NCI-H1417 (cell line): ENCODE results near the gene OSBPL1A.

ENCODE experiments used
- DNase-seq, 3 experiments: peaks; one replicate each; lab custom pipeline; 2025; lab: John Stamatoyannopoulos, UW

The OSBPL1A gene

DNA sequence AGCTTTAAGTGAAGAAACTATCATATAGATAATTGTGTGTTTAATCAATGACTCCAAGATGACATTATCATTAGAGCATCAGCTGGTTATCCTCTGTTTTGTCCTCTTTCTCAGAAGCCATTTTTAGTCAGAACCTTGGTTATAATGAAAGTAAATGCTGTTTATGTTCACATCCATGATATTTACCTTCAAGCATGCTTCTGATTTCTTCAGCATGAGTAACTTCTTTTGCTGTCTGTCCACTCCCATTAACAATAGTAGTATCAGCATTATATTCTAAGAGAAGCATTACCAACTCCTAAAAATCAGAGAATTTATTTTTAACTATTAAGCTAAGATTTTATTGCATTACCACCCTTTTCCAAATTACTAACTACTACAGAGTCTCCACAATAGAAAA, 56.3 kb downstream of the OSBPL1A start:
- DNase-seq = no peak

DNA sequence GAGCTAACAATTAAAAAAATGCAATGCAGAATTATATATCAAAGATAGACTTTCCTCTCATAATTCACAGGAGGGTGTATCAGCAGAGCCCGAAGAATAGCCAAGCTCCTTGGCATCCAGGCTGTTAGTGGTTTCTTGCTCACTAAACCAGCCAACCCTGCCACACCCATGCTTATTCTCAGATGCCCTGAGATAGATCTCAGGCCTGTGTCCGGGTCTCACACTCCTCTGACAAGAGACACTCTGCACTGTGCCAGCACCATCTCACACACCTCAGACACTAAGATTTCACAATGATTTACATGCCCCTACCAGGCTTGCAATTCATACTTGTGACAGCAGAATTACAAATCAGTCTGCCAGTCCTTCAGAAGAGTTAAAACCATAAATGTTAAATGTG, 64.5 kb downstream of the OSBPL1A start:
- no peak for DNase-seq

DNA sequence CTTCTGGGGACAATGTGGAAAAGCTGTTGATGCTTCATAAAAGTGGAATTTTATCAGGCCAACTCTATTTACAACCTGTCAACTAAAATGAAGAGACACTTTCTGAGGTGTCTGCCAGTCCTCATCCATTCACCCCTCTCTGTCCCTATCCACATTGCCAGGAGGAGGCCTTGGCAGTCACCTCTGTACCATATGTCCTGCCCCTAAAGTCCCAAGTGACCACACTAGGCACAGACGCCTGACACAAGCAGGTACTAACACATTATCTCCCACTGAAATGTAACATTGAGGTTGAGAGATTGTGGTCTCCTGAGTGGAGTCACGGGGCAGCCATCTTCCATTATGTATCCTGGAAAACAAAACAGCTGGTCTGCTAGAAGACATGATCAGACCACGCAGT, 71.4 kb downstream of the OSBPL1A start:
- no peak for DNase-seq

DNA sequence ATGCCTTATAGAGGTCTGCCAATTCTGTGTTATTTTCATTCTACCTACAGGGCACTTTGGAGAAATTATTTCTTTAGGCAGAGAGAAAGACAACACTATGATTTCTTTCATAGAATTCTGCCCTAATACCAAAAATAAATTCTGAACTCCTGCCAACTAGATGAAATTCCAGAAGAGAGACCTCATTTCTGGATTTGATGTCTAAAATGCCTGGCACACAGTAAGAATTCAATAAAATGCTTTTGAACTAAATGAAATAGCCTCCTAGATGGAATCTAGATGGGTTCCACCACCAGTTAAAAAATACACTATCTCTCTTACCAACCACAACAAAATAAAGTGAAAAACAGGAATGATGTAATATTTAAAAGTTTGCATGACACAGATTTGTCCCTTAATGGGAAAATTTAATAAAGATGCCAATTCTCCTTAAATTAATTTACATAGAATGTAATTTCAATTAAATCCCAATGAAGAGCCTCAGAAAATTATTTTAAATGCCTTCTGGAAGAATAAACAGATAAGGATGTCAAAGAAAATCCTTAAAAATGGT, 75.0 kb downstream of the OSBPL1A start:
- DNase-seq = no peak

DNA sequence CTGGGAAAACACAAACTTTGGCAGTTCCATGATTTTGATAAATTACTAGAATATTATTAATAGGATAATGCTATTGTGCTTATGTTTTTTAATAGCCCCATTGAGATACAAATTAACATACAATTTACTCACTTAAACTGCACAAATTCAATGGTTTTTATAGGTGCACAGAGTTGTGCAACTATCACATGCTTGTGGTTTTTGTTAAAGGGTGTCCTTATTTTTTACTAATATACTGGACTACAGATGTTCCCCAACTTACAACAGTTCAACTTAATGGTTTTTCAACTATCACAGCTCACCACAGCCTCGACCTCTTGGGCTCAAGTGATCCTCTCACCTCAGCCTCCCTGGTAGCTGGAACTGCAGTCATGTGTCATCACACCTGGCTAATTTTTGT, 76.6 kb downstream of the OSBPL1A start:
- no peak for DNase-seq

DNA sequence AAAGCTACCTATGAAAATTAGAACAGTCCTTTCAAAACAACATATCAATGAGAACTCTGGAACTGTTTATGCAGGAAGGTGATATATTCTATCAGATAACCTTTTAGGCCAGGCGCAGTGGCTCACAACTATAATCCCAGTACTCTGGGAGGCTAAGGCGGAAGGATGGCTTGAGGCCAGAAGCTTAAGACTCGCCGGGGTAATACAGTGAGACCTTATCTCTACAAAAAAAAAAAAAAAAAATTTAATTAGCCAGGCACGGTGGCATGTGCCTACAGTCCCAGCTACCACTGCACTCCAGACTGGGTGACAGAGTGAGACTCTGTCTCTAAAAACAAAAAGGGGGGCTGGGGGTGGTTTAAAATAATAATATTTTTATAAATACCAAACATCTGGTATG, 77.9 kb downstream of the OSBPL1A start:
- no peak for DNase-seq

DNA sequence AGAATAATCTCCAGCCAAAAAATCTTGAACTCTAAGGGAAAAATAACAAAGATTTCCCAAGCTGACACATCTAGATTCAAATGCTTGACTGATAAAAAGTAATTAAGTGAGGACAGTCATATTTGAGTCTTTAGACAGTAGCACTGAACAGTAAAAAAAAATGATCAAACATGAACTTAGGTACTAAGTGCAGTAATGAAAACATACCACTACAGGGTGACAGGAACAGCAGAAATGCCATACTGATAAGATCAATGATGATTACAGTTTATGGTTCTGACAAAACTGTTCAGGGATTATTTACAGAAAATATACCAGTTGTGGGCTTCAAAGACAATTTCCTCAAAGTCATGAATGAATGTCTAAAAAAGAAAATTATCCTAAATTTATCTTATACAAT, 80.3 kb downstream of the OSBPL1A start:
- DNase-seq = no peak

DNA sequence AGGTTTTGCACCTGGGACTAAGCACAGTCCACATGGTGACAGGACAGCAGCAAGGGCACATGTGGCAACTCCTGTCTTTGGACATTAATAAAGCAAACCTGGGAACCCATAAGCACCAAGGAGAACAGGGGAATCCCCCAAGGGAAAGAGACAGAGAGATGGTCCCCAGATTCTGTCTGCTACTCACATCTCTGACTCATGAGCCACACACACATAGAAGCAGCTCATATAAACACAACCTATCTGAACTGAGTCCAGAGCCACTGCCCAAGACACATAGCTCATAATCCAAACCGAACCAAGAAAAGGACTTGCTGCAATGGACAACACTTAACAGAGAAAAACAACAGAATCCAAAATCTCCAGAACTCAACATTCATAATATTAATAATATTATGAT, 82.5 kb downstream of the OSBPL1A start:
- DNase-seq = no peak

DNA sequence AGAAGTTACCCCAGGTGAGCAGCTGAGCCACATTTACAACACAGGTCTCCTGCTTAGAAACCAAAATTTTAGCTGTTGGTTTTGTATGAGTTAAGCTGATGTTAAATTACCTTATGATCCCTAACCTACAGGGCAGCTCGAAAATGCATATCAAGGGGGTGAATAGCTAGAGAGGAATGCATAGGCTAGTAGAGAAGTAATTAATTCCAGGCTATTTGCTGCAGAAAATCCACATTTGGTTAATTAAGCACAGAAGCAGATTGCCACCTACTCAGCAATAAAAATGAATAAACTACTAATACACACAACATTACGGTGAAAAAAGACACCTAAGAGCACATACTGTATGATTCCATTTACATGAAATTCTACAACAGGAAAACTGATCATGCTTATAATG, 91.4 kb downstream of the OSBPL1A start:
- DNase-seq = no peak

DNA sequence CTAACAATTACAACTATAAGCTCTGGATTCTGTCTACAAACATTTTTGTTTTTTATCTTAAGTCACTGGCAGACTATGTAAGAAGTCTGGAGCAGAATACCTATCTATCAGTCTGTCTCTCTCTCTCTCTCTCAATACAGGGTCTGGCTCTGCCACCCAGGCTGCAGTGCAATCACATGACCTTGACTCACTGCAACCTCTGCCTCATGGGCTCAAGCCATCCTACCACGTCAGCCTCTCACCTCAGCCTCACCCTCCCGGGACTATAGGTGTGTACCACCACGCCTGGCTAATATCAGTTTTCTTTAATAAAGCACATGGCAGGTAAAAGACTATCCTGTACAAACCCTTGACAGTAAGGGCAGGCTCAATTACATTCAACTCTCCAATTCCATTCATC, 96.9 kb downstream of the OSBPL1A start:
- no peak for DNase-seq

DNA sequence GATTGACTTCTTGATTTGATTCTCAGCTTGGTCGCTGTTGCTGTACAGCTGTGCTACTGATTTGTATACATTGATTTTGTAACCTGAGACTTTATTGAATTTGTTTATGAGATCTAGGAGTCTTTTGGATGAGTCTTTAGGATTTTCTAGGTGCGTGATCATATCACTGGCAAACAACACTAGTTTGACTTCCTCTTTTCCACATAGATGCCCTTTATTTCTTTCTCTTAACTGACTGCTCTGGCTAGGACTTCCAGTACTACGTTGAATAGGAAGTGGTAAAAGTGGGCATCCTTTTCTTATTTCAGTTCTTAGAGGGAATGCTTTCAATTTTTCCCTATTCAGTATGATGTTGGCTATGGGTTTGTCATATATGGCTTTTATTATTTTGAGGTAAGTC, 101.3 kb downstream of the OSBPL1A start:
- no peak for DNase-seq

DNA sequence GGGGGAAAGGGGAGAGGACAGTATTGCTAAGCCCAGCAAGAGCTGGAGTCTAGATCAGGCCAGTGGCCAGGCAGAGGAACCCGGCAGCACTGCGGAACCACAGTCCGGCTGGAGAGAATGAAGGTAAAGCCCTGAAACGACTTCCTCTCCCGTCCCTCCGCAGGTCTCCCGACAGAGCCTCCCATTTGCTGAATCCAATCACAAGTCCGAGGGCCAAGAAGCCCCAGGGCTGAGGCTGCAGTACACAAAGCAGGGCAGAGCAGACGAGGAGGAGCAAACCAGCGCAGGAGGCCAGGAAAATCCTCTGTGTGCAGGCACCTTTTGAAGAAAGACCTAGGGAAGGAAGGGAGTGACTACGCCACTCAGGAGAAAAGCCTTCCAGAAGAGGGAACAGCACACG, 104.4 kb downstream of the OSBPL1A start:
- no peak for DNase-seq

DNA sequence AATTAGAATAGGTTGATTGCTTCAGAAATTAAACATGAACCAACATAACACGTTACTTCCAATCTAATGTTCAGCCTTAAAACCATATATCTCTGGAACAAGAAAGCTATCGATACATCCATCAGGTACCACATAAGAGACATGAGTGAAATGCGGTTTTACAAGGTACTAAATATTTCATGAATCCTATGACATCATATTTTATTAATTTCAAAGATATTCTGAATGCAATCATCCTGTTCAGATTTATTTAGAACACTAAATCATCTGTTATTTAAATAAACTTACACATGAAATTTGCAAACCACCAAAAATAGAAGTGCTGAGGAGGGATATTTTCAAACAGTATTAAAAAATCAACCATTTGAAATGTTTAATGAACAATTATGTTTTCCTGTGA, 119.0 kb downstream of the OSBPL1A start:
- no peak for DNase-seq

DNA sequence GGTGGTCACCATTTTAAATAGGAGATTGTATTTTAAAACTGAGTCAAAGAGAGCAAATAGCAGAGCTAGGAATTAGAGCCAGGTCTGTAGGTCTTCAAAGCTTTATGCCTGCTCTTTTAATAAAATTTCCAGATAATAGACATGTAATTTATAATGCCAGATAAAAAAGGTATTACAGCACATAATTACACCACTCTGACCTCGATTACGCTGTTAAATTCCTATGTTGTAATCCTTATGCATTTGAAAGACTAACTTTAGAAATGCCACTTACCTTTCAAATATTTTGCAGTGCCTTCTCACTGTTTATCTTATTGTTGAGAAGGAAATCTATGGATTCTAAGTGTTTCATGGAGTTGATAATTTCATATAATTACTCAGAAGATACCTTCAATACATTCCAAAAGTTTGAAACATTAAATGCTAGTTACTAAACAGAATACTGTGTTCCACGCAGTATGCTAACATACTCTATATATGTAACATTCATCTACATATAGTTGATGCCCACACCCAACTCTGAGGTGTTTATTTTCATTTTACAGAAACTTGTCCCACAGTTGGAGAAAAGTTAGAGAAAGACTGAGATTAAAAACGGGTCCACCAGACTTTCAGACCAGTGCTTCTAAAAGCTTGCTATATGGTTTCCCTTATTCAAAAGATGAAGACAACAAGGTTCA, 120.0 kb downstream of the OSBPL1A start:
- no peak for DNase-seq

DNA sequence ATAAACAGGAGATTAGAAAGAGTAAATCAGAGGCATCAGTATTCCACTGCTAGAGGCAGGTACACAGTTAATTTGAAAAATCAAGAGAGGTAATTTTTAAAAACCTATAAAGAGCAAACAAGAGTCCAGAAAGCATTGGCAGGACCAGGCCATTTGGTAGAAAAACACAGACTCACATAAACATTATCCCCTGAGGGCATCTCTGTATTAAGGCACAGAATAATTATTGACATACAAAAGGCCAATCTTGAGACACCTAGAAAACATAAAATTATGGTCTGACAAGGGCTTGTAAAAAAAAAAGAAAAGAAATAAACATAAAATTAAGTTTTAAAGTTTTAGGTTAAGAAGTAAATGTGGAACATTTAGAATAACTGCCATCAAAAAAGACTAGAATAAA, 120.6 kb downstream of the OSBPL1A start:
- peak in 1 of 3 experiments; percentile 57 for DNase-seq

DNA sequence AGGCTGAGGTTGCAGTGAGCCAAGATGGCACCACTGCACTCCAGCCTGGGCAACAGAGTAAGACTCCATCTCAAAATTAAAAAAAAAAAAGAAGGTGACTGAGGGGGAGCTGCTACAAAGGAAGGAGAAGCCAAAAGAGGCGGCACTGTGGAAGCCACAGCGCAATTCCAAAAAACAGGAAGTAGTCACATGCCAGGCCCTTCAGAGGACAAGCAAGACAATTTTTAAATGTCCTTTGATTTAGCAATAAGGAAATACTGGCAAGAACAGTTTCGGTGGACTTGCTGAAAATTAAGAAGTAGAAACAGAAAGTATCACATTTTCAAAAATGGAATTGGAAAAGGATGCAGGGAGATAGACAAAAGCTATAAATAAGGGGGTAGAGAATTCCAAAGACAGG, 122.8 kb downstream of the OSBPL1A start:
- DNase-seq = no peak

DNA sequence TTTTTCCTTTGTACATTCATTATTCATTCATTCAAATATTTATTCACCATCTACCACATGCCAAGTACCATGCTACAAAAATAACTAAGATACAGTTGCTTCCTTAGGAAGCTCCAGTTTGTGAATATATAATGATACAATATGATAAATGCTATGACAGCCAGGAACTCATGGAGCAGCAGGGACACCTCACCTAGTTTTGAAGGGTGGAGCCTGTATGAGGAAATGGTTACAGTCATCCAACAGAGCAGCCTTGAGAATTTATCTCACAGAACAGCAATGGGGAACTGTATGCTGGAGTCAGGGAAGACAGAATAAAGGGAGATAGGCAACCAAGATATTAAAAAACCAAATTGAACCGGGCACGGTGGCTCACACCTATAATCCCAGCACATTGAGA, 124.0 kb downstream of the OSBPL1A start:
- no peak for DNase-seq

DNA sequence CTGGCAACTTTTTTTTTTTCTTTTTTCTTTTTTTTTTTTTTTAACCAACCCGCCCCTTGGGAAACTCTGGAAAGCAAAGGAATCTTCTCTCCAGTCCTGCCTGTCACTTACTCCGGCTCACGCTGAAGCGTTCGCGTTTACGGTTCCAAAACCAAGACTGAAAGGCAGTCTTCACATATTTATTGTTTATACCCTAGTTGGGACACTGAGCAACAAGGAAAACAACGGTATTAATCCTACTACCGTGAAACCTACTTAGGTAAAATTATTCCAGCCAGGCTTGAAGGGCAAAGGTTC, 125.4 kb downstream of the OSBPL1A start:
- no peak for DNase-seq

DNA sequence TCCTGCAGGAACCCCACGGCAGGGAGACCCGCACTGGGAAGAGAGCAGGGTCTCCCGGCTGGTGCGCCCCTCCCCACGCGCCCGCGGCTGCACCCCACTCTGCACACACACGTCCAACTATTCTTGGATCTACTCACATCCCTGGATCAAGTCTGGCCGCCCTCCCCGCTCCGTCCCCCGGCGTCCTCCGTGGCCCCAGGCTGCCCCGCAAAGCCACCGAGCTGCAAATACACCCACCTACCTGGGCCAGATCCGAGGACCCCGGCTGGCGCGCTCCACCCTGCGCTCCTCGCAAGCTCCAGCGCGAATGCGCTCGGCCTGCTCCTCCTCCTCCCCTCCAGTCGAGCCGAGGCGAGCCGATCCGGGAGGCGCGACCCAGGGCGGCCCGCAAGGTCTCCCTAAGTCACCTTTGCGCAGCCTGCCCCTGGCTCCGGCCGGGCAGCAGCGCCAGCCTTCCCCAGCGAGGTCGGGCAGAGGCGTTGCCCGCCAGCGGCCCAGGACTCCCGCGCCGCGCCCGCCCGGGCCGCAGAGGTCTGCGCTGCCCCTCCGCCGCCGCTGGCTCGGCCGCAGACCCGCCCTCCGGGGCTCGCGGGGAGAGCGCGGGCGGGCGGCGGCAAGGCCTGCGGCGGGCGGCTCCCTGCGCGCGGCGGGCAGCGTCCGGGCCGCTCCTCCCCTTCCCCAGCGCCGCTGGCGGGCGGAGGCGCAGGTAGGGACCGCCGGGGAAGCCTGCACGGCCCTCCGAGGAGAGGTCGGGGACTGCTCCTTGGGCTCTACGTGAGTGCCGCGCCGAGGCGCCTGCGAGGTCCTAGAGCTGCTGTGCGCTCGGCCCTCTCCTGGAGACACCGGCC, 126.0 kb downstream of the OSBPL1A start:
- peak; percentile 31 to 95 (median 85) for DNase-seq

DNA sequence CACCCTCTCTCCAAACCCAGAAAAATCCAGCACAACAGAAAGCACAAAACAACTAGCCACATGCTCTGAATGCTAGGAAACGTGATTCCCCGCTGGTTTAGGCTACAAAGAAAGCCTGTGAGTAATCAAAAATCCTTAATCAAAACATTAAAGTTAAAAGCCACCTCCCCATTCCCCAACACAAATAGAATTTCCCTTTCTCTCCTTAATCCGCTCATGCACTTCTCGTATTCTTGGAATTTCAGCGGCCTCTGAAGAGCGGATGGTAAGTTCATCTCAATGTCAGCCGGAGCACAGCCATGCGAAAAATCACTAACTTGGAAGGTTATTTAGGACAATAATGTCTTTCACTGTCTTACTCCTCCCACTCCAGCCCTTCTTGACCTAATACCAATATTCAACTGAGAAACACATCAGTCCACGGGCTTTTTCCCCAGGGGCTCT, 126.7 kb downstream of the OSBPL1A start:
- DNase-seq = peak in 1 of 3 experiments; percentile 55

DNA sequence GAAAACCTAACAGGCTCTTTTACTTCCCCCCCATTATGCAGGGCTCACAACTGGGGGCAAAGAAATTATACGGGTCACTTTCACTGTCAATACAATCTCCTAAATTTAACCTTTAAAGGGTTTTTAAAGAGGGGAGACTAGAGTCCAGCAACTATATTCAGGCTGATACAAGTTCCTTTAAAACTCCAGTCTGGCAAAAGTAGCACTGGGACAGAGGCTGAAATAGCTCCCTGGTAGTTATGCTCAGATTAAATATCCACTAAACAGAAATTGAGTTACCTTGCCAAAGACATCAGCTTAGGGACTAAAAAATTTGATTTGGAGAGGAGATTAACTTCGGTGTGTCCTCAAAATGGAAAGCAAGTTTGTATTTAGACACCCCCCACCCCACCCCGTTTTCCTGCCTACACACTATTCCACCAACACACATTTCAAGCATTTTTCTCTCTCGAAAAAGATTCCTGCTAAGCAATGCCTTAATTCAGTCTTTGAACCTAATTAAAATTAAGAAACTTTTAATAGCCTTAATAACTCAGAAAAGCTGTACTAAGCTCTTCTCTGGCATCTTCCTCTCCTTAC, 127.2 kb downstream of the OSBPL1A start:
- no peak for DNase-seq

DNA sequence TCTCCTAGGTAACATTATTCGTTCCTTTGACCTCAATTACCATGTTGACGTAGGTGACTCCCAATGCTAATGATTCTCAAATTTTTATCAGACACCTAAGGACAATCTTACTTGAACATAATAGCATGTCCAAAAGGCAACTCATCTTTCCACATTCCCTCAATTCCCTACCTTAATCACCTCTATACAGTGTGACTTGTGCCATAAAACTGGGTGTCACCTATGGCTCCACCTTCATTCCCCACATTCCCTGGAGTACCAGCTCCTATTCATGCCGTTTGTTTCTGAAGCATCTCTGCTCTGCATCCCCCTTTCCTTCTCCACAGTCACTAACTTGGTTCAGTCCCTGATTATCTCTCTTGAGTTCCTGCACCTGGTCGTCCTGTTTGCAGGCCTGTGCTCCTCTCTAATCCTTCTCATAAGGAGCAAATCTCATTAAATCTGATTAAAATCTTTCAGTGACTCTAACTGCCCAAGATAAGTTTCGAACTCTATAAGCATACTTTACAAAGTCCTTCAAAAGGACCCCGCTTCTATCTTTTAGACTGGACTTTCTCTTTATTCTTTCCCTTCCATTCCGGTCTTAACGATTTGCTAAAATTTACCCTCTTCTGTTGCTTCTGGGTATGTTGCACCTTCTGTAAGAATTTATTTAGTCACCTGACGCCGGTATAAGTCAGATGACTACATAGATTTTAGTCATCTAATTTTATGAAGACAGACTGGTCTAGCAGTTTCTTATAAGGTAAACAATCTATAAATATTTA, 128.7 kb downstream of the OSBPL1A start:
- DNase-seq = no peak
